HG03565 (cell line): ENCODE data around the gene ISLR2.
"Not testable (repeated sequence)": the region's sequence is repeated elsewhere in the genome, so short reads cannot be mapped to it uniquely, and the experiment has no call there.

Experiments
- ATAC-seq: cut with Tn5 transposase; IDR thresholded peaks from one replicate; pipeline ENCODE4 v1.9.1; 2021; ENCODE audit warnings: mild to moderate bottlenecking, moderate library complexity; ENCODE audit not compliant: unreplicated experiment

ISLR2 gene, protein sequence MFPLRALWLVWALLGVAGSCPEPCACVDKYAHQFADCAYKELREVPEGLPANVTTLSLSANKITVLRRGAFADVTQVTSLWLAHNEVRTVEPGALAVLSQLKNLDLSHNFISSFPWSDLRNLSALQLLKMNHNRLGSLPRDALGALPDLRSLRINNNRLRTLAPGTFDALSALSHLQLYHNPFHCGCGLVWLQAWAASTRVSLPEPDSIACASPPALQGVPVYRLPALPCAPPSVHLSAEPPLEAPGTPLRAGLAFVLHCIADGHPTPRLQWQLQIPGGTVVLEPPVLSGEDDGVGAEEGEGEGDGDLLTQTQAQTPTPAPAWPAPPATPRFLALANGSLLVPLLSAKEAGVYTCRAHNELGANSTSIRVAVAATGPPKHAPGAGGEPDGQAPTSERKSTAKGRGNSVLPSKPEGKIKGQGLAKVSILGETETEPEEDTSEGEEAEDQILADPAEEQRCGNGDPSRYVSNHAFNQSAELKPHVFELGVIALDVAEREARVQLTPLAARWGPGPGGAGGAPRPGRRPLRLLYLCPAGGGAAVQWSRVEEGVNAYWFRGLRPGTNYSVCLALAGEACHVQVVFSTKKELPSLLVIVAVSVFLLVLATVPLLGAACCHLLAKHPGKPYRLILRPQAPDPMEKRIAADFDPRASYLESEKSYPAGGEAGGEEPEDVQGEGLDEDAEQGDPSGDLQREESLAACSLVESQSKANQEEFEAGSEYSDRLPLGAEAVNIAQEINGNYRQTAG

DNA sequence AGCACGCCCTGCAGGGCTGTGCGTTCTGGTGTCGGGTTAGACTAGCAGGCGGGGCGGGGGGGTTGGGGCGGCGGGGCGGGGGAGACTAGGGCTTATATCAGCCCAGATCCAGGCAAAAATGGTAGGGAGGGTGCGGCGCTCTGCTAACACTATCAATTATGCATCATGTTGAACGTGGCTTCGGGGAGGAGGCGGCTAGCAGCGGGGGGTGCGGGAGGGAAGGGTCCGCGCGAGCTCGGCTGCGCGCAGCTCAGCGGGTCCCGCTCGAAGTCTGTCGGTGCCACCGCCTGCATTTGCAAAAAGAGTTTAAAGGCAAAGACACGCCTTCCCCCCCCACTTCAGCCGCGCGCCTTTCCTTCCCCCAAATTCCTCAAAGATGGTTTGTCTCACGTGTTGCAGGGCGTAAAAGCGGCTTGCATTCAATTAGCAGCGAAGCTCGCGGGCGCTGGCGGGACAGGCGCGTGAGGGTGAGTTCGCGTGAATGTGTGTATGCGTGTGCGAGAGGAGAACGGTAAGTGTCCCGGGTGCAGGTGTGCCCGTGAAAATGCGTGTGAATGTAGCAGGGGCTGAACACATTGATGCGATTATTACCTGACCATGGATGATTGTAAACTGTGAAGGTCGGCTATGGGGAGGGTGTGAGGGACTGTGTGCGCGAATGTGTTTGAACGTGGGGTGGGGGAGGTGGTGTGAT lies at the start of gene ISLR2:
ISLR2 (plus strand) TSS at position 432 of the 694 bp plus-strand sequence. CDS start 2,169 bp downstream, outside the sequence.
- ATAC-seq, result no peak

DNA sequence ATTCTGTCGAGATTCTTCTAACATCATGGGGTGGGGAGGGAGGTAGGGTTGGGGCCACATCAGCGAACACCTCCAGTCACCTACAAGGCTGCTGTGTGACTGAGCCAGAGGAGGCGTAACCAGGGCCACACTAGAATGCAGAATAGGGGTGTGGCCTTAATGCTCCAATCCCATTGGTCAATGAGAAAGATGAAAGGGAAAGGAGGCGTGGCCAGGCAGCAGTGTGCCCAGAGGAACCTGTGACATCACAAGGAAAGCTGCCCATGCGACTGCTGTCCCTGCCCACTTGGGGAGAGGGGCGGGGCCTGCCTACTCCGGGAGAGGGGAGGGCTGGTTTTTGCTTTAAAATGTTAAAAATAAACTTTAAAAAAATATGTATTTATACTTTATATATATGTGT lies 47.9 kb upstream of the ISLR2 start, which contains the start of gene GOLGA6A:
GOLGA6A (minus strand) TSS at position 101 of the 400 bp plus-strand sequence; CDS start at position 60, 41 bp downstream.
- ATAC-seq, result not testable (repeated sequence)

DNA sequence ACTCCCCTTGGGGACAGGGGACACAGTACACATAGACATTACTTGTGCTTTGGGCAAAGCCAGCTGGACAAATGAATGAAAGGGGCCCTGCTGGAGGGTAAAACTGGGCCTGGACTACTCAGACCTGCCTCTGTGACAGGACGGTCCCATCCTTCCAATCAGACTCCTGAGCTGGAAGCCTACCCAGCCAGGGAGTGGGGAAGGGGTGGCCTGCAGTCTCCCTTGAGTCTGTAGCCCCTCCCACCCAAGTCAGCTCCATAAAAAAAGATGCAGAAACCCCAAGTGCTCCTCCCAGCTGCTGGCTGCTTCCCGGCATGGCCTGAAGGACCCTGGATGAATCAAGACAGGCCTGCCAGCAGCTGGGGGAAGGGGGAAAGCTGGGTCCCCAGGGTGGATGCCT lies 35.8 kb upstream of the ISLR2 start:
- not testable (repeated sequence) for ATAC-seq

DNA sequence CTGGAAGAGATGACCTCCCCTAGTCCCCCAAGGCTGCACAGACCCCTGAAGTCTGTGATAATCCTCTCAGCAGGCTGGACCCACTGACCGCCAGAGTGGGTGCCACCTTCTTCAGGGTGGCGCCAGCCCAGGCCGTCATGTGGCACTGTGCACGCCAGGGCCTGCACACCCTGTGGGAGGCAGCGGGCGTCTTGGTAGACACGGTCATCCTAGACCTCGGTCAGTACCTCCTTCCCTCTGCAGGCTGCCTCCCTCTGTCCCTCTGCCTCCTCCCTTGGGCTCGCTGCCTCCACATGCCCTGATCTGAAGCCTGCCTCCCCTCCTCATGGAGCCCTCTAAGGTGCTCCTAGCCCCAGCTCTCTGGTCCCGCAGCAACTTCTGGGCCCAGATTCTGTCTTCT lies 34.8 kb upstream of the ISLR2 start:
- ATAC-seq, result not testable (repeated sequence)

DNA sequence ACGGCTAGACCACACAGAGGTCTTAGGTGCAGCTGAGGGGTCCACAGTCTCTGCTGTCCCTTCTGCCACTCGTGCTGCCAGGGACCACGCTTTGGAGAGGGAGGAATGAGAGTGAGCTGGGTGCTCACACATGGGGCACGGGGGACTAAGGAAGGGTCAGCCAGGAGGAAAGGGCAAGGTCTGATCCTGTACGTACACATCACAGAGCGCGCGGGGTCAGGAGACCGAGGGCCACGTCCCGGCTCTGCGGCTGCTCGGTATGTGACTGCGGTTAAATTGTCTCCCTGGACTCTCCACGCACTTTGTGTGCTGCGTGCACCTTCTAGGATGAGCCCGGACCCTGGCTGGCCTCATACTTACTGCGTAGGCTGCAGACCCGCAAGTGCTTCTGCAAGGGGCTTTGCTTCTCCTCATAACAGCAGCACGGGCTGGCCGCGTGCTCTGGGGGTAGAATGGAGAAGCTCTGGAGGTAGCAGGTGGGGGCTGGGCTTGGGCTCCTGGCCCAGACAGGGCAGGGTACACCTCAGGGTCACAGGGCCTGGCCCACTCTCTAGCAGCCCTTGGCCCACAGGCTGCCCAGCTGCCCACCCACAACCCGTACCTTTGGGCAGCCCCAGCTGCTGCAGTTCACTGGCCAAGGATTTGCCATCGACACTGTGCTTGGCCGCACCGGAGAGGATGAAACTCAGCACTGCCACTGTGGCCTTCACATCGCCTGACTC lies 33.5 kb upstream of the ISLR2 start:
- not testable (repeated sequence) for ATAC-seq

DNA sequence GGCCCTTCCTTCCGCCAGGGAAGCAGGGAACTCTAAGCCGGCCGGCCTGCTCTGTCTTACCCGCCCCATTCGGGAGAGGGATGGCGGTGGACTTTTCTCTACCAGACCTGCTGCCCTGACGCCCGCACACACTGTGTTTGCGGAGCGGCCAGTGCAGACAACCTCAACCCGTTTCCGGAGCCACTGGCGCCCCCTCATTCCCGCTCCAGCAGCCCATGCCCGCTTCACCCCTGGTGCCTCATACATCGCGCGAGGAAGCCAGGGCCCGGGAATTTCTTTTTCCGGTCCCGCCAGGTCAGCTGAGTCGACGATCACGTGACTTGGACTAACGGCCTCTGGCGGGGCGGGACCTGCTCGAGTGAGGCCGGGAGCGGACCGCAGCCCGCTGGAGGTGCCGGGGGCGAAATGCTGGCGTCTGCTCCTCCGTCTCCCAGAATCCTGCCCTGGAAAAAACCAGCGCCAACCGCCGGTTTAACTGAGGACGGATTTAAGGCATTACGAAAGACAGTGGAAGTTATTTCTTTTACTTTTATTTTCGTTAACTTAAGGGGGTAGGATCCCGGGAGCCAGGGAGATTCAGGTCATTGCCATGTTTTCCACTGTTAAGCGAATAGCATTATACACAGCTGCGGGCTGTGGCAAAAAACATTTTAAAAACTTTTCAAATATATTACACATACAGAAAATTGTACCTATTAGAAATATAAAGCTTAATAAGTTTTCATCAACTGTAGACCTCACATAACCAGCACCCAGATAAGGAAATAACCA lies 30.2 kb upstream of the ISLR2 start:
- peak; percentile 72 for ATAC-seq

DNA sequence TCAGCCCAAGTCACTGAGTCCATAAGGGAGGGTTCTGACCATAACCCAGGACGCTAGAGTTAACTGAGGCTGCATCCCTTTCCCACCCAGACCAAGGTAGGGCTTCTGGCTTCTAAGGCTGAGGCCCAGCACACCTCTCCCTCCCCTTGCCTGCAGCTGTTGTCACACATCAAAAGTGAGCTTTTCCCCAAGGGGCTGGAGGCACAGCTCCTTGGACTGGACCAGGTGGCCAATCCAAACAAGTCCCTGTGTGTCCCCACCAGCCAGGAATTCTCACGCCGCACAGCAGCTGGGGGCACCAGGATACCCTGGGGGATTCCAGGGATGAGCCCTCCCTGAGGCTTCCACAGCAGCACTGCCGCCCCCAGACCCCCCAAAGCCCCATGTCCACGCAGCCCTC lies 22.3 kb upstream of the ISLR2 start:
- no peak for ATAC-seq

DNA sequence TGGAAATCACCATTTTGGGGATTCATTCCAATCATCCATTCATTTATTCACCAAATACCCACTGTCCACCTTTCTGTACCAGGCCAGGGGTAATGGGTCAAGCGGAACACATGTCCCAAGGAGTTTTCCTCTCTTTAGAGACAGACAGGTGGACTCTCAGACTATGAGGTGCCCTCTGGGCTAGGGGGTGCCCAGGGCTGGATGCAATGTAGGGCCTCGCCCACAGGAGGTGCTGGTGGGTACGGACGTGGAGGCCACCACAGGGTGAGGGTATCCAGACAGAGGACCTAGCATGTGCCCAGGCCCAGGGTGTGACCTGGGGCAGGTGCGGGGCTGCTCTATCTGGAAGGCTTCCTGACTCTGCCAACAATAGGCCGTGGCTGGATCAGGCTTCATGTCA lies 21.8 kb upstream of the ISLR2 start:
- ATAC-seq, result not testable (repeated sequence)

DNA sequence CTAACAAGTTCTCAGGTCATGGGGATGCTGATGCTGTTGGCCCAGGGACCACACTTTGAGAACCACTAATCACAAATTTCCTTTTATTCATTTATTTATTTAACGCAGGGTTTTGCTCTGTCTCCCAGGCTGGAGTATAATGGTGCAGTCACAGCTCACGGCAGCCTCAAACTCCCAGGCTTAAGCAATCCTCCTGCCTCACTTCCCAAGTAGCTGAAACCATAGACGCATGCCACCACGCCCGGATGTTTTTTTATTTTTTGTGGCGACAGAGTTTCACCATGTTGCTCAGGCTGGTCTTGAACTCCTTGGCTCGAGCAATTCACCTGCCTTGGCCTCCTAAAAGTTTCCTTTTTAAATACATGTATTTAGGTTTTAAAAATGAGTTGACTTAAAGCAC lies 20.7 kb upstream of the ISLR2 start:
- no peak for ATAC-seq

DNA sequence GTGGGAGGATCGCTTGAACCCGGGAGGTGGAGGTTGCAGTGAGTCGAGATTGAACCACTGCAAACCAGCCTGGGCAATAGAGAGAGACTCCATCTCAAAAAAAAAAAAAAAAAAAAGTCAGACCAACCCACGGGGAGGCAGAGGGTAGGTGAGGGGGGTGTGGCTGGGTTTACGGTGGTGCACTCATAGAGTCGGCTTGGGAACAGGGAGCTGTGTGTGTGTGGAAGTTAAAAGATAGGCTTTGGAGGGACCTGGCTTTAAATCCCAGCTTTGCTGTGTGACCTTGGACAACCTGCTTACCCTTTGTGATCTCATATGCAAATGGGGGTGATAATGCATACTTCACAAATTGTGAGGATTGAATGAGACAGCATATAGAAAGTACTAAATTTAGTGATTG lies 10.0 kb upstream of the ISLR2 start:
- no peak for ATAC-seq

DNA sequence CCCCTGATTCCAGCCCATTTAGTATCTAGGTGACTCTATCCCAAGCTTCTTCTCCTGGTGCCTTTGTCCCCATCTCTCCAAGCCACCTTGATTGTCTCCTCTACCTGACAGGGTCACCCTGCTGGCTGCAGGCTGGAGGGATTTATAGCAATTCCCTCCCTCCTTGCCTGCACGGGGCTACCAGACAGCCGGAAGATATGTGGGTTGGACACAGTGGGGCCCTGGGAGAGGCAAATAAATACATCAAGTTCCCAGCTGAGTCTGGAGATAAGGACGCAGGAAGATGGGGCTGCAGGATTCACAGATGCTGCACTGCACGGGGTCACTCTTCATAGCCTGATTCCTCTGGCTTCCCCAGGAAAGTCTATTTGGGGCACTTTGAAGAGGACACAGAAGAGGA lies 9.3 kb upstream of the ISLR2 start:
- no peak for ATAC-seq

DNA sequence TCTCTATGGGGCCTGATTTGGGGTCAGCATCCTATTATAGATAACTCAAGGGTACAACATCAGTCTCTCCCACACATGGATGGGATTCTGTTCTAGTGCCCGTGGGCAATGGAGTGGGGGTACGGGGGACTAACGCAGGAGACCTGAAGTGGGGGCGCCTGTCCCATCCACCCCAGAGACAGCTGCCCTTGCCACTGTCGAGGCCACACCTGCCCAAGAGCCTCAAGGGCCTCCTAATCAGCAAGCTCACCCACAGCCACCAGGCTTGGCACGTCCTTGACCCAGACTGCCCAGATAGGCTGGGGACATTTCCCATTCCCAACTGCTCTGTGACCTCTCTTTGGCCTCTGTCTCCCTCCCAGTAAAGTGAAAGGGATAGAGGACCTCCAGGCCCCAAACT lies 8.5 kb upstream of the ISLR2 start:
- ATAC-seq, result no peak

DNA sequence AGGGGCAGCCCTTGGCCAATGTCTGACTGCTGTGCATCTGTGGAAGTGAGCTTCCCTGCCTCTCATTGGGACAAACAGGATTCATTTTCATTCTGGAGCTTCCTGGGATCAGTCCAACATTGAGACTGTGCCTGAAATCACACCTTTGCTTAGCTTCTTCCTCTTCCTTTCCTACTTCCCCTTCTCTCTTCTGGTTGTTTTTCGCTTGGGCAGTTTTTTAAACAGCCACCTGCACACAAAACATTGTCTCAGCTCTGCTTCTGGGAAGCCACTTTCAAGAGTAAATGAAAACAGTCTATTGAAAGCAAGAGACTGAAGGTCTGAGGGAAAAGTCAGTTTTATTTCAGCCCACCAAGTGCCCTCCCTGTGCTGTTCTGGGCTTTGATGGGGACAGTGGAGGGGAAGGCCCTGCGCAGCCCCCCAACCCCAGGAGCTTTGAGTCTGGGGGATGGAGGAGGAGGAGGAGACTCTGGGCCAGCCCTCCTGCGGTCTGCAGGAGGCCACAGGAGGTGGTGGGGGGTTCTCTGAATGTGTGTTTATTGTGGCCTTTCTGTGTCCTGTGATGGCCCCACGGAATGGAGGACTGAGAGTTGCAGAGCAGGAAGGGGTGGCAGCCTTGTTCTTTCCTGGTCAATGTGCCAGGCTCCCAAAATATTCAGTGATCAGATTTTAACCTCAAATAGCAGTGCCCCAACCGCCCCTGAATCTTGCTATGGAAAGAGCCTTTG lies 7.8 kb upstream of the ISLR2 start:
- no peak for ATAC-seq

DNA sequence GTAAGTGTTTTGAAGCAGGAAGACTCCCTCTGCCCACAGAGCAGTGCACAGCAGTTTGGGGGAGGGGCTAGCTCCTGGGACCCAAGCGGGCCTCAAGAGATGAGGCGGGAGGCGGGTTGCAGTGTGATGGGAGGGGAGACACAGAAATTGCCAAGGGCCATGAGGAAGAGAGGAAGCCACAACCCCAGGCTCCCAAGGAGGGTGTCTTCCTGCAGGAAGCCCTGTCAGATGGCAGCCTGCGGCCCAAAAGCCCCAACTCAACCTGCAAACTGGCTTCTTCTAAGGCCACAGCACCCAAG lies 7.3 kb upstream of the ISLR2 start:
- ATAC-seq, result no peak

DNA sequence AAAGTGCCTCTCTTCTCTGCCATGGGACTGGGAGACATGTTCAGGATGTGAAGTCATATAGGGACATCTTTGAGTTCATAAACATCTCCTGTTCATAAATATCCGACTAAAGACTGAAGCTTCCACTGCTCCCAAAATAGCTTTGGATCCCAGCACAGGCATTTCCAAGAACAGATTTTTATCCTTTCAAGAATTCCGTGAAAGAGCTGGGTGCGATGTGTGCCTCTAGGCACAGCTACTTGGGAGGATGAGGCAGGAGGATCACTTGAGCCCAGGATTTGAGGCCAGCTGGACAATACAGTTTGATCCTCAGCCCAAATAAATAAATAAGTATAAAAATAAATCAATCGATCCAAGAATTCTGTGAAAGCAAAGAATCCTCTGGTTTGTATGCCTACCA lies 6.7 kb upstream of the ISLR2 start:
- no peak for ATAC-seq

DNA sequence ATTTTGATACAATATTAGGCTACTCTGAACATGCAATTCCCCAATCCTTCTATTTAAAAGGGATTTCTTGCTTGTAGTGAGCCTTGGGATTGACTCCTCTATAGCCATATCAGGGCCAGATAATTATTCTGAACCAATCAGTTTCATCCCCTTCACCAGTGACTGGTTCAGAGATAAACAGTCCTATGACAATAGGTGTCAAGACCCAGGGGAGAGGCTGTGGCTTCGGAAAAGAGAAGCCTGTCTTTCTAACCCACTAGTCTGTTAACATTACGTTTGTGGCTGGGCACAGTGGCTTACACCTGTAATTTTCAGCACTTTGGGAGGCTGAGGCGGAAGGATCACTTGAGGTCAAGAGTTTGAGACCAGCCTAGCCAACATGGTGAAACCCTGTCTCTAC lies 6.2 kb upstream of the ISLR2 start:
- no peak for ATAC-seq

DNA sequence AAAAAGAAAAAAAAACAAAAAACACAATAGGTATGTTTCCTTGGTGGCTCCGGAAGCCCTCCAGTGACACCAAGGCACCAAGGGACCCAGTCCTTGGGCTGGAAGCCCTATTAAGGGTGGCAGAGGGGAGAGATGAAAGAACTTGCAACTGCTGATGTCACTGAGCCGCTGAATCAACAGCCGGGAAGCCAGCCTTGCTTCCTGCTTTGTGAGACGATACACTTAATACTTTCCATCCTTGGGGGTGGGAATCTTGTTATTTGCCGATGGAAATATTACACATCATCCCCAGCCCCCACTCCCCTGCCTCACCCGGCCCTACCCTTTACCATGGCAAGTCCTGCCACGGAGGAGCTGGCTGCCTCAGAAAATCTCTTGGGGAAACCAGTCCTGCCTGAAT lies 5.6 kb upstream of the ISLR2 start:
- no peak for ATAC-seq

DNA sequence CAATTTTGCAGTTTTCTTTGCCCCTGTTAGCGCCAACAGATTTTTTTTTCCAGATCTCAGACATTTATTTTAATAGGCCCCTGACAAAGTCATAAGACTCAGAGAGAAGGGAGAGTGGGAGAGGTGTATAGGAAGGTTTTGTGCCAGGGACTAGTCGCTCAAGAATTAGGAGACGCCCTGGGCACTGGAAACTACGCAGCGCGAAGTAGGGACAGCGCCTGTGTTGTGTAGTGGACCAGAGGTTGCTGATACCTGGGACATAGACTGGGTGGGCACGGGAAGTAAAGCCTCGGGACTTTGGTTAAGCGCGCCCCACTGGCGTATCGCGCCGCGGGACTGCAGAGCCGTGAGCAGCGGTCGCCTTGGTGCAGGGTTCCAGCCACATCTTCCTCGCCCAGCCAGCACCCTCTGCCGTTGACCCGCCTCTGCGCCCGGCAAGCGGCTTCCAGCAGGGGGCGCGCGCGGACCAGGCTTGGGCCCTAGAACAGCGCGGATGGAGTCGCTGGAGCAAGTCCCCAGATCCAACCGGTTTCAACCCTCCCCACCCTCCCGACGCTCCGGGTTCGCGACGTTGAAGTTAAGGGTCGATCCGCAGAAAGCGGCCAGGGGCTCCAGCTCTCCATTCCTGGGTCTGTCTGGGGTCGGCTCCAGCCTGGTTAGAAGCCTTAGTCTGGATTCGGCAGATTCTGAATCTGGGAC lies 3.0 kb upstream of the ISLR2 start:
- ATAC-seq, result no peak
